Renal pelvis (tissue), 4 donors: ENCODE data around the gene VAV2. TPM values are rescaled to one million over a fixed set of nuclear protein-coding genes. Genes with fewer than 3 reads are reported as not detected.
"Not testable (repeated sequence)": the region's sequence is repeated elsewhere in the genome, so short reads cannot be mapped to it uniquely, and the experiment has no call there.

ENCODE experiments used
- DNase-seq: peaks from one replicate; pipeline ENCODE4 v3.0.0-alpha.2; 2013
- polyA plus RNA-seq, 3 donors: library from polyadenylated mRNA; unstranded; fragments of 120-200 nt; gene quantifications; one replicate each; pipeline ENCODE4 v1.2.1, GENCODE V29; 2013; ENCODE audit not compliant: insufficient read length in 3 of 3

The VAV2 gene
- polyA plus RNA-seq, 3 donors = 36.6 to 55.8 (median 37.4) TPM

GRCh38 chr9:133999851-134000265 lies 7.7 kb upstream of the VAV2 start:
- no peak for DNase-seq

DNA sequence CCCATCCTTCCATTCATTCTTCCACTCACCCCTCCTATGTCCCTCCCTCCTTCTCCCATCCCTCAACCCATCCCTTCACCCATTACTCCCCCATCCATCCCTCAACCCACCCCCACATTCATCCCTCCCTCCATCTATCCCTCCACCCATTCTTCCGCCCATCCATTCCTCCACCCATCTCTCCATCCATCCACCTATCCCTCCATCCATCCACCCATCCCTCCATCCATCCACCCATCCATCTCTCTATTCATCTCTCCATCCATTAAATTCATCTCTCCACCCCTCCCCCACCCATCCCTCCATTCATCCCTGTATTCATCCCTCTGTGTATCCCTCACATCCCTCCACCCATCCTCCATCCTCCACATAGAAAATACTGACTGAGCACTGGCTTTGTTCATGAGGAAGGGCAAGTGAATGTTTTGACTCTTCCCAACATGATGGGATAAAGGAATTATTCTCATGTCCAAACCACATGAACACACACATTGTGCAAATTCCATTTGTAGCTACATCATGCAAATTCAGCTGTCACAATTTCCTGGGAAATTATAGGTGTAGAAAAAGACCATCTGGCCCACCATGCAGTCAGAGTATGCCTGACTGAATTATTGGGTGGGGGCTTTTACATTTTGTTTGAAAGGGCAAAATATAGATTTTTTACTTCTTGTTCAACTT lies 6.9 kb upstream of the VAV2 start:
- DNase-seq = no peak

- DNase-seq = no peak
Measured at GRCh38 chr9:133997584-133997983, 5.5 kb upstream of the VAV2 start.

DNA sequence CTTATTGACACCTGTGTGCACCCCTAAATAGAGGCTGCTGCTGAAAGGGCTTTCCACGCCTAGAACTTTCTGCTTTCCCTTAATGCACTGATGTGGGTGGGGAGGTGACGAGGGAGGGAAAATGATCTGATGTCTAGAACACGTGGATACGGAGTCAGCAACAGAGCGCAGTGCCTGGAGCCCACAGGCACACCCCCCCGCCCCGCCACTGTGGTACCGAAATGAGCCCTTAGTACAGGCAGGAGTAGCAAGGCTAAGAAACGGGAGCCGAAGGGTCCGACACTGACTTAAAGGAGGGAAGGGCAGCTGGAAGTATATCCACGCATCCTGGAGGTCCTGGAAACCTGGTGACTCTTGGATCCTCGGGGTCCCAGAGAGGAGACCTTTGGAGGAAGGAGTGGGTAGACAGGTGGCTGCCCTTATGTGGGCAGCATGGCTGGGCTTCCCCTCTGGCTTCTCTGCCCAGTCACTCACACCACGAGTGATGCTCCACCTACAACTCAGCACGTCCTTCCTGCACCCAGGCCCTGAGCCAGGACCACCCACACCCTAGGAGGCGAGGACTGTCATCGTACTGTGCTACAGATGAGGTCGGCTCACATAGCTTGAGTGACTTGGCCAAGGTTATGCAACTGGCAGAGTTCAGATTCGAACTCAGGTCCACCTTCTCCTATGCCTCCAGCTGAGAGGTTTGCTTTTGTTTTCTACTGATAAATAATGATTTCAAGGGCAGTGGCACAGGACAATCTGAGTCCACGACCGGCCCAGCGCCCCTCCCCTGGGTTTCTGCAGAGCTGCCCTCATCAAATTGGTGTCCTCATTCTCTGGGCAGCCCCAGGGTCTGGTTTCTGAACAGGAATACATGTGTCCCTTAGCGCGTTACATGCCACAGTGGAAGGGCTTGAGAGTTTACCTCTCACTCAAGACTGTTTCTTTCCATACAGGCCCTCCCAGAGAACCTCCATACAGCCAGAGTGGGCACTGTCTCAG lies 4.7 kb upstream of the VAV2 start:
- DNase-seq = no peak

- DNase-seq = no peak
Measured at GRCh38 chr9:133995012-133995896, 3.1 kb upstream of the VAV2 start.

DNA sequence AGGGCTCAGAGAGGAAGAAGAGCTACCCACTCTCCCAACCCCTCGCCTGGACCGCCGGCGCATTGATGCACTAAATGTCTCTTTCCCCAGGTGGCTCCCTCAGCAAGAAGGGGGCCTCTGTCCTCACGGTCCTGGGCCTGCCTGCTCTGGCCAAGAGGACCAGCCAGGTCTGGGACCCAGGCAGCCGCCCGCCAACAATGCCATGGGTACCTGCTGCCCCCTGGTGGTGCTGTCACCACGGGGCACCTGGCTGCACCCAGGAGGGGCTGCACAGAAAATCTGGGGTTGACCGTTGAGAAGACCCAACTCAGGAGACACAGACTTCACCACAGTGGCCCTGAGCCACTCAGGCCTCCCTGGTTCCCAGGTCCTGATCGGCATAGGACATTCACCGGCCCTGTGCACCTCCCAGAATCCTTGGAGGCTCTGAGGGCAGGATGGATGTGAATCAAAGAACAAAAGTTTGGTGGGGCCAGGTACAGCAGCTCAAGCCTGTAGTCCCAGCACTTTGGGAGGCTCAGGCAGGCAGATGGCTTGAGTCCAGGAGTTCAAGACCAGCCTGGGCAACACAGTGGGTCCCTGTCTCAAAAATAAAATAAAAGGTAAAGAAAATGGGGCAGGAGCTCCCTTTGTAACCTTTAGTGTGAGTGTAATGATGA lies 2.4 kb upstream of the VAV2 start:
- DNase-seq = no peak

- DNase-seq = no peak
Measured at GRCh38 chr9:133993635-133994253, 1.6 kb upstream of the VAV2 start.

DNA sequence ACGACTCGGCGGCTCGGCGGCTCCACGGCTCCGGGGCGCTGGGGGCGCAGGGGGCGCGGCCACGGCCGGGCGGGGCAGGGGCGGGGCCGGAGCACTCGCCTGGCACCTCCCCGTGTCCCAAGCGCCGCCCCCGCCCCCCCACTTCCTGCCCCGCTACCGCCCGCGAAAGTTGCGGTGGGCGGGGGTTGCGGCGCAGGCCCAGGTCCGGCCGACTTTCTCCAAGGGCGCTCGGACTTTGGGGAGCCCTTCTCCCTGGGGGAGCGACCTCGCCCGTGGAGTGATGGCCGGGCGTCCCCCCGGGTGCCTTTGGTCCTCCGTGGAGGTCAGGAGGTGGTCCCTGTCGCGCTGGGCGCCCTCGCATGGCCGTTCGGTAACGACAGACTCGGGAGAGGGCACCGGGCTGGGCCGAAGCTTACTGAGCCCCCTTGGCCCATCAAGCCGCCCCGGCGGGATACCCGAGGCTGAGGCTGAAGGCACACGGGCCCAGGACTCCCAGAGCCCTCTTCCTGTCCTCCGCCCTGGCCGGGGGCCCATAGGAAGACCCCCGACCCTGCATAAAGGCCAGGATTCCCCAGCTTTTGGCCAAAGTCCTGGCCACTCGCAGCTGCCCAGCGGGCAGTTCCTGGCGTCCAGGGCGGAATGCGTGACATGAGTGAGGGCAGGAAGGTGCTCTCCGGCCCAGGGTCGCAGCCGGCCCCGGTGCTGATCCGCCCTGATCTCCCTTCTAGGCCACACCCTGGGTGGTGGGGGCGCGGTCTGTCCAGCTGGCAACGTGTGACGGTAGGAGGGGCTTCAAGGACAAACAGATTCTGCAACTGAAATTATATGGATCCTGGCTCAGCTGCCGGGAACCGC lies 883 bp upstream of the VAV2 start:
- no peak for DNase-seq

GRCh38 chr9:133991214-133991921 lies 756 bp downstream of the VAV2 start:
- DNase-seq = no peak

DNA sequence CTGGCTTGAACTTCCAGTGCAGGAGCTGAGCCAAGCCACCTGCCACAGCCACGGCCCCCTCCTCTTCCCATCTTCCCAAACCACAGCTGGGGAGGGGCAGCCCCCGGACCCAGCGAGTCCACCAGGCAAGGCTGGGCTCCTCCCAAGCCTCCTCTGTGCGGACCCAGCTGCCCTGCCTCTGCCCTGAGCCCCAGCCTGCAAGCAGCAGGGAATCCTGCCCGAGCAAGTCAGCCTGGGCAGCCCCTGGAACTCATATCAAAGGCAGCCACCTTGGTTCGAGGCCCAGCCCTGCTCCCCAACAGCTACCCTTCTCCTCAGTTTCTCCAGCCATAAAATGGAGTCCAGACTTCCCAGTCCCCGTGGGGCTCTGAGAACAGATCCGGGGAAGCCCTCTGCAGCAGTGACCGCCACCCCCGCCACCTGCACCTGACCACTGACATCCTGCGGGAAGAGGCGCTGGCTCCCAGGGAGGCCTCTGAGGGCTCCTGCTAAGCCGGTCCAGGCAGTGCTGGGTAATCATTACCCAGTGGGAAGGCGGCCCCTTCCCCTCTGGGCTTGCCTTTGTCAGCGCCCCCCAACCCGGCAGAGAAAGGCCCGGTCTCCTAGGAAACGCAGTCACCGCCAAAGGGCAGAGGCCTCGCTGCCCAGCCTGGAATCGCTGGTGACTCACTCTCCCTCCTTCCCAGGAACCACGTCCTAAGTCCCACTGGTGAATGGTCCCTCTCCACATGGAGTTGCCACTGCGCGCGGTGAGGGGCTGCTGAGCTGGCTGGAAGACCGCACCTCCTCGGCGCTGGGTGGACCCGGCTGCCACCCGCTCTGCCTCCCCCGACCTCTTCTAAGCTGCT lies 1.5 kb downstream of the VAV2 start:
- peak; percentile 81 for DNase-seq

DNA sequence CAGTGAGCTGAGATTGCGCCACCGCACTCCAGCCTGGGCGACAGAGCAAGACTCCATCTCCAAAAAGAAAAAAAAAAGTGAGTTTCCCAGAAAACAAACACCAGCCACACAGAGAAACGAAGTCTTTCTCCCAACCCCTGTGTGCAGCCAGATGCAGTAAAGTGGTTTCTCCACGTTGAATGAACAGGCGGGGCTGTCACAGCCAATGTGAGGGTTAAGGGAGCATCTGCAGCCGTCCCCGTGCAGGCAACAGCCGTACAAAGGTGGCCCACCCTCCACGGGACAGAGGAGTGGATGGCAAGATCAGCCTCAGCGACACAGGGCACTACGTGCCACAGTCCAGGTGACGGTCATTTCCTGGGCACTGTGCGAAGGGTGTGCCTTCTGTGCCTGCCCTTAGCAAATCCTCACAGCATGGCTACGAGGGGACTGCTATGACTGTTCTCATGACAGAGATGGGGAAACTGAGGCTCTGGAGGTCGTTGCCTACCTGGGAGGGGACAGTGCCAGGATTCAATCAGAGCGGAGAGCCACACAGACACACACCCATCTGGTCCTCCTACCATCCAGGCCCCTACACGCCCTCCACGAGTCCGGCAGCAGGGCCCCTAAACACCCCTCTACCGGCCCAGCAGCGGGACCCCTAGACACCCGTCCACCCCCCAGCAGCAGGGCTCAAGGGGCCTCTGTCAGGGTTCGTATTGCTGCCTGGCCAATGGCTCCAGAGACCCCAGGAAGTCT lies 2.3 kb downstream of the VAV2 start:
- DNase-seq = no peak

GRCh38 chr9:133988771-133989170 lies 3.4 kb downstream of the VAV2 start:
- DNase-seq = not testable (repeated sequence)

DNA sequence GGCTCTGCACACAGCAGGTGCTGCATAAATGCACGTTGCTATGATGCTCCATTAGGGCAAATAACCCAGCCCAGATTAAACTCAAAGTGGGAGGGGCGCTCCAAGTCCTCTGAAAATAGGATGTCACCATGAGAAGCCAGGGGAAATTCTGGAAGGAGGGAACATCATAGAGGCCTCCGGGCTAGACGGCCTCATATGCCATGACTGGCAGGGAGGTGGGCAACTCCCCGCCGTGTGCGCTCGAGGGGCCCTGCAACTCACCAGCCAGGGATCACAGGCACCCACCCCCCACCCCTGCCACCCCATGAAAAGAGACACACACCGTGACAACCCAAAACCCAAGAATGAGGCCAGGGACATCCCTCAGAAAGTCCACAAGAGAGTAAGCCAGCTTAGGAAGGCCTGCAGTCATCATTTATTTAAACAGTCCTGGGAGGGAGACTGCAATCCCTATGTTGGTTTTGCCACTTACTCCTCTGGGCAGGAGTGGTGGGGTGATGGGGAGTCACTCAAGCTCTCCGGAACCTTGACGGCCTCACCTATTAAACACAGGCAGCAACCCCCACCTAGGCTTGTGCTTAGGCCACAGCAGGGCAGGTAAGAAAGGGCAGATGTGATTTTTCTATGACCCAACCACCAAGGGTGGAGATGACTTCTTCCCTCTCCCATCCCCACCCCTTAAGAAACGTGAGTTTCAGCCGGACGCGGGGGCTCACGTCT lies 4.0 kb downstream of the VAV2 start:
- no peak for DNase-seq

- DNase-seq = no peak
Measured at GRCh38 chr9:133987446-133987788, 4.7 kb downstream of the VAV2 start.

- DNase-seq = no peak
Measured at GRCh38 chr9:133986774-133987445, 5.2 kb downstream of the VAV2 start.

DNA sequence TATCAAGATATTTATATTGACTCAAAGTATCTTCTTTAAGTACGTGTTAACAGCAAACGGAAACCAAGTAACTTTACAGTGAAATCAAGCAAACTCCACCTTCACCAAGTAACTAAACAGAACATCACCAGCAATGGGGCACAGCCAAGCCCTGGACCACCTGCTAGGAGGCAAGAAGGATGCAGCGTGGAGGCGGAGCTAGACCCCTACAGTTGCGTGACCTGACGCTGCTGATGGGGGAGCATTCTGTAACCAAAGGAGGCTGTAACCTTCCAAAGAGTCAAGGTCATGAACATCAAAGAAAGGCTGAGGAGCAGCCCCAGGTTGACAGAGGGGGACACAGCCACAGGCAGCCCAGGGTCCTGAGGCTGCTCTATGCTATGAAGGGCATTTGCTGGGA lies 6.1 kb downstream of the VAV2 start:
- DNase-seq = no peak
